ENCODE measurements around the gene RNPS1. TPM values are rescaled to one million over a fixed set of nuclear protein-coding genes. Genes with fewer than 3 reads are reported as not detected.

The RNPS1 gene, protein sequence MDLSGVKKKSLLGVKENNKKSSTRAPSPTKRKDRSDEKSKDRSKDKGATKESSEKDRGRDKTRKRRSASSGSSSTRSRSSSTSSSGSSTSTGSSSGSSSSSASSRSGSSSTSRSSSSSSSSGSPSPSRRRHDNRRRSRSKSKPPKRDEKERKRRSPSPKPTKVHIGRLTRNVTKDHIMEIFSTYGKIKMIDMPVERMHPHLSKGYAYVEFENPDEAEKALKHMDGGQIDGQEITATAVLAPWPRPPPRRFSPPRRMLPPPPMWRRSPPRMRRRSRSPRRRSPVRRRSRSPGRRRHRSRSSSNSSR
- total RNA-seq, result 58.7 and 63.5 TPM in 2 replicates

GRCh38 chr16:2267913-2268666 lies at the start of gene RNPS1:
Gene RNPS1 (minus strand): TSS chr16:2268126. CDS start chr16:2264643, 3,483 bp downstream.

GRCh38 chr16:2251296-2252111 lies 16.4 kb downstream of the RNPS1 start, which contains the start of gene ECI1:
Gene ECI1 (minus strand): TSS chr16:2251587. CDS start chr16:2251566, 21 bp downstream.

GRCh38 chr16:2236337-2237101 lies 31.4 kb downstream of the RNPS1 start, which contains the start of gene DNASE1L2:
Gene DNASE1L2 (plus strand): TSS chr16:2236444. CDS start chr16:2236817, 373 bp downstream.

GRCh38 chr16:2223221-2223941 lies 44.5 kb downstream of the RNPS1 start, which contains the start of gene E4F1:
Gene E4F1 (plus strand): TSS chr16:2223591. CDS start chr16:2223614, 23 bp downstream.

DNA sequence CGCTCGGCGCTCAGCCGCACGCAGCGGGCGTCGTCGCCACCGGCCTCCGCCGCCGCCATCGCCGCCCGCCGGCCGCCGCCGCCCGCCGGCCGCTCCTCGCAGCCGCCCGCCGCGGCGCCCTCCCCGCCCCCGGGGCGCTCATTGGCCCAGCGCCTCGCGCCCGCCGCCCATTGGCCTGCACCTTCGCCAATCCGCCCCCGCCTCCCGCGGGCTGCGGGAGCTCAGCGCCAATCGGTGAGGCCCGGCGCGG lies 53.3 kb downstream of the RNPS1 start, which contains the start of gene PGP:
Gene PGP (minus strand): TSS at position 122 of the 250 bp plus-strand sequence. CDS start 63 bp downstream, at position 59.

GRCh38 chr16:2210386-2211365 lies 57.2 kb downstream of the RNPS1 start, which contains the start of gene BRICD5:
Gene BRICD5 (minus strand): TSS chr16:2210863. CDS start chr16:2210833, 30 bp downstream.

GRCh38 chr16:2205104-2205966 lies 62.6 kb downstream of the RNPS1 start, which contains the start of gene MLST8:
Gene MLST8 (plus strand): TSS chr16:2205454. CDS start chr16:2206086, 632 bp downstream.

Other genes starting within 250 kb of the RNPS1 start
- gene NPW, start 248.3 kb downstream of the RNPS1 start, total RNA-seq, result 0.18 and 0.38 TPM in 2 replicates
- gene NHERF2, start 241.2 kb downstream of the RNPS1 start, total RNA-seq, result 63.8 and 66.9 TPM in 2 replicates
- 49.3 and 52.5 TPM in 2 replicates for gene NTHL1, start 220.3 kb downstream of the RNPS1 start, total RNA-seq
- gene TSC2, start 220.1 kb downstream of the RNPS1 start, total RNA-seq, result 44.4 and 54.6 TPM in 2 replicates
- gene PKD1, start 132.2 kb downstream of the RNPS1 start, total RNA-seq, result 38.1 and 102 TPM in 2 replicates
- 0.75 and 1.3 TPM in 2 replicates for gene RAB26, start 119.5 kb downstream of the RNPS1 start, total RNA-seq
- 88.0 and 89.5 TPM in 2 replicates for gene TRAF7, start 112.3 kb downstream of the RNPS1 start, total RNA-seq
- gene CASKIN1, start 71.5 kb downstream of the RNPS1 start, total RNA-seq, result 0.19 and 0.54 TPM in 2 replicates
- 13.2 and 19.7 TPM in 2 replicates for gene MLST8, start 62.7 kb downstream of the RNPS1 start, total RNA-seq
- 1.6 and 2.4 TPM in 2 replicates for gene BRICD5, start 57.3 kb downstream of the RNPS1 start, total RNA-seq
- gene PGP, start 53.3 kb downstream of the RNPS1 start, total RNA-seq, result 14.3 and 16.6 TPM in 2 replicates
- gene E4F1, start 44.5 kb downstream of the RNPS1 start, total RNA-seq, result 29.4 and 32.5 TPM in 2 replicates
- gene DNASE1L2, start 31.7 kb downstream of the RNPS1 start, total RNA-seq, result 0.27 and 0.94 TPM in 2 replicates
- gene ECI1, start 16.5 kb downstream of the RNPS1 start, total RNA-seq, result 25.1 and 25.7 TPM in 2 replicates
- 18.0 and 26.5 TPM in 2 replicates for gene ABCA3, start 72.6 kb upstream of the RNPS1 start, total RNA-seq
- gene CCNF, start 161.3 kb upstream of the RNPS1 start, total RNA-seq, result 17.1 and 40.8 TPM in 2 replicates
- 4.1 and 6.3 TPM in 2 replicates for gene TEDC2, start 192.0 kb upstream of the RNPS1 start, total RNA-seq
- under 0.01 and 0.09 TPM in 2 replicates for gene NTN3, start 203.2 kb upstream of the RNPS1 start, total RNA-seq
- 12.3 and 16.3 TPM in 2 replicates for gene TBC1D24, start 207.0 kb upstream of the RNPS1 start, total RNA-seq
- 6.0 and 8.3 TPM in 2 replicates for gene ATP6V0C, start 245.8 kb upstream of the RNPS1 start, total RNA-seq